ENCODE data around the gene CTBP1.

CTBP1 gene

GRCh38 chr4:1210971-1211370 lies 38.0 kb downstream of the CTBP1 start:
- no peak for DNase-seq (ENCODE audit: low read depth, low spot score)

- DNase-seq (ENCODE audit: low read depth, low spot score), result no peak
These were observed 38.6 kb downstream of the CTBP1 start for GRCh38 chr4:1210241-1210841.

GRCh38 chr4:1209821-1210220 lies 39.1 kb downstream of the CTBP1 start:
- no peak for DNase-seq (ENCODE audit: low read depth, low spot score)

- DNase-seq (ENCODE audit: low read depth, low spot score), result no peak
These were observed 39.8 kb downstream of the CTBP1 start for GRCh38 chr4:1208970-1209704.

- DNase-seq (ENCODE audit: low read depth, low spot score), result no peak
These were observed 40.5 kb downstream of the CTBP1 start for GRCh38 chr4:1208266-1208961.

GRCh38 chr4:1207603-1208265 lies 41.2 kb downstream of the CTBP1 start:
- DNase-seq (ENCODE audit: low read depth, low spot score), result no peak

GRCh38 chr4:1207157-1207470 lies 41.8 kb downstream of the CTBP1 start:
- no peak for DNase-seq (ENCODE audit: low read depth, low spot score)

- no peak for DNase-seq (ENCODE audit: low read depth, low spot score)
These were observed 42.4 kb downstream of the CTBP1 start for GRCh38 chr4:1206299-1207156.

GRCh38 chr4:1205586-1206298 lies 43.2 kb downstream of the CTBP1 start:
- DNase-seq (ENCODE audit: low read depth, low spot score), result no peak

- DNase-seq (ENCODE audit: low read depth, low spot score), result no peak
These were observed 43.9 kb downstream of the CTBP1 start for GRCh38 chr4:1204828-1205585.

GRCh38 chr4:1204286-1204827 lies 44.6 kb downstream of the CTBP1 start:
- DNase-seq (ENCODE audit: low read depth, low spot score), result no peak

GRCh38 chr4:1203026-1203616 lies 45.8 kb downstream of the CTBP1 start:
- no peak for DNase-seq (ENCODE audit: low read depth, low spot score)

- DNase-seq (ENCODE audit: low read depth, low spot score), result no peak
These were observed 46.4 kb downstream of the CTBP1 start for GRCh38 chr4:1202526-1203011.

- no peak for DNase-seq (ENCODE audit: low read depth, low spot score)
These were observed 46.9 kb downstream of the CTBP1 start for GRCh38 chr4:1201851-1202525.

- DNase-seq (ENCODE audit: low read depth, low spot score), result no peak
These were observed 48.4 kb downstream of the CTBP1 start for GRCh38 chr4:1200425-1201035.

- DNase-seq (ENCODE audit: low read depth, low spot score), result no peak
These were observed 49.2 kb downstream of the CTBP1 start for GRCh38 chr4:1199556-1200331.

- DNase-seq (ENCODE audit: low read depth, low spot score), result no peak
These were observed 50.7 kb downstream of the CTBP1 start for GRCh38 chr4:1198098-1198844.

Measured in iPS DF 19.7 (cell line).